Endothelial cell of umbilical vein (primary cell): Measurements from ENCODE around the gene PSAP. TPM values are rescaled to one million over a fixed set of nuclear protein-coding genes. Genes with fewer than 3 reads are reported as not detected.

Source experiments
- BruUV-seq: library from RNA; stranded (reverse); fragments of 400-500 nt; replicated peaks from 2 replicates; lab custom pipeline; 2021; lab: Mats Ljungman, UMichigan
- CTCF ChIA-PET: fragments of 300-600, 350-600 bp; sonication (Branson Sonifier 250); formaldehyde crosslinking; loops from one replicate; lab custom pipeline; 2021; ENCODE audit warnings: antibody characterized with exemption, inconsistent platforms; lab: Charles Lee
- POLR2A ChIA-PET: fragments of 300-600, 350-600 bp; sonication (Branson Sonifier 250); formaldehyde crosslinking; loops from one replicate; lab custom pipeline; 2021; ENCODE audit warnings: antibody characterized with exemption, inconsistent platforms; lab: Charles Lee
- DNase-seq: peaks from one replicate; pipeline ENCODE4 v3.0.0-alpha.2; 2011; ENCODE audit warnings: low read depth, low spot score
- FAIRE-seq: peaks from 2 replicates; lab custom pipeline; 2011; peaks lifted over from hg19 to GRCh38; lab: Jason Lieb, UNC
- H2AFZ ChIP-seq: 2 replicates; pipeline ENCODE4 v1.6.0; 2012; ENCODE audit warnings: low read depth, low read length, control low read depth, inconsistent platforms
- H3K27ac ChIP-seq: 2 replicates; pipeline ENCODE4 v1.5.1; 2011; ENCODE audit warnings: low read depth, mild to moderate bottlenecking, control low read depth, low read length, moderate library complexity; ENCODE audit not compliant: insufficient read depth
- H3K27me3 ChIP-seq, 2 experiments: 2 replicates each; pipeline versions ENCODE4 v1.6.0 to v1.6.1; 2011; ENCODE audit warnings: low read length in 2 of 2, mixed read lengths in 1 of 2; ENCODE audit not compliant: control insufficient read depth in 2 of 2, insufficient read depth in 2 of 2
- H3K36me3 ChIP-seq, 2 experiments: 2 replicates in 1 of 2; 3 replicates in 1 of 2; pipeline ENCODE4 v1.5.1; 2011; ENCODE audit warnings: low read length in 2 of 2, mild to moderate bottlenecking in 1 of 2, moderate library complexity in 1 of 2; ENCODE audit not compliant: control insufficient read depth in 2 of 2, insufficient read depth in 2 of 2; ENCODE audit errors: extremely low read depth in 1 of 2
- H3K4me1 ChIP-seq: 3 replicates; pipeline ENCODE4 v1.5.1; 2011; ENCODE audit warnings: mild to moderate bottlenecking, low read length; ENCODE audit not compliant: control insufficient read depth, insufficient read depth; ENCODE audit errors: extremely low read depth
- H3K4me2 ChIP-seq: 2 replicates; pipeline ENCODE4 v1.6.1; 2011; ENCODE audit warnings: low read length, control low read depth, mixed read lengths; ENCODE audit not compliant: insufficient read depth
- H3K4me3 ChIP-seq, 3 experiments: fragments of 200-600 bp in 1 of 3; sonication (generic), shearing (Covaris generic) in 1 of 3; replicated peaks in 1 of 3; 2 replicates each; pipeline ENCODE4 v1.5.1; 2011 to 2016; ENCODE audit warnings: control low read depth in 3 of 3, low read length in 3 of 3, mild to moderate bottlenecking in 2 of 3, inconsistent platforms in 1 of 3, low read depth in 1 of 3, moderate library complexity in 1 of 3; ENCODE audit not compliant: insufficient read depth in 1 of 3
- H3K79me2 ChIP-seq: 2 replicates; pipeline ENCODE4 v1.6.0; 2012; ENCODE audit warnings: low read length, inconsistent platforms; ENCODE audit not compliant: control insufficient read depth, insufficient read depth
- H3K9ac ChIP-seq: replicated peaks from 2 replicates; pipeline ENCODE3; 2011; ENCODE audit warnings: low read length, control low read depth; ENCODE audit not compliant: insufficient read depth; ENCODE audit errors: extremely low read depth
- H3K9me1 ChIP-seq: replicated peaks from 3 replicates; pipeline ENCODE4 v1.6.0; 2011; ENCODE audit warnings: mild to moderate bottlenecking, low read length; ENCODE audit not compliant: control insufficient read depth, insufficient read depth; ENCODE audit errors: extremely low read depth
- H3K9me3 ChIP-seq: replicated peaks from 2 replicates; pipeline ENCODE4 v1.5.1; 2012; ENCODE audit warnings: low read length, inconsistent platforms; ENCODE audit not compliant: control insufficient read depth, insufficient read depth
- H4K20me1 ChIP-seq: replicated peaks from 2 replicates; pipeline ENCODE3; 2011; ENCODE audit warnings: mild to moderate bottlenecking, low read length; ENCODE audit not compliant: control insufficient read depth, insufficient read depth; ENCODE audit errors: extremely low read depth
- EZH2 ChIP-seq: IDR thresholded peaks from 2 replicates; pipeline ENCODE4 v1.6.1; 2012; ENCODE audit warnings: borderline replicate concordance, low read depth, mild to moderate bottlenecking, moderate library complexity, low read length, inconsistent platforms; ENCODE audit not compliant: severe bottlenecking
- FOS ChIP-seq: IDR thresholded peaks from 2 replicates; pipeline ENCODE4 v1.6.1; 2011; ENCODE audit warnings: mild to moderate bottlenecking, low read length, moderate library complexity, borderline replicate concordance; ENCODE audit not compliant: insufficient read depth
- GATA2 ChIP-seq: IDR thresholded peaks from 2 replicates; pipeline ENCODE4 v1.7.0; 2011; ENCODE audit warnings: low read depth, mild to moderate bottlenecking, moderate library complexity, mixed read lengths, low read length; ENCODE audit not compliant: insufficient read length, insufficient read depth
- JUN ChIP-seq: IDR thresholded peaks from 2 replicates; pipeline ENCODE4 v1.6.1; 2011; ENCODE audit warnings: borderline replicate concordance, low read depth; ENCODE audit not compliant: insufficient read length, insufficient read depth
- MAX ChIP-seq: IDR thresholded peaks from 2 replicates; pipeline ENCODE4 v1.6.1; 2011; ENCODE audit not compliant: insufficient read depth, insufficient read length
- MYC ChIP-seq: IDR thresholded peaks from one replicate; pipeline ENCODE4 v1.6.1; 2011; ENCODE audit warnings: mild to moderate bottlenecking, low read depth, low read length
- POLR2A ChIP-seq: IDR thresholded peaks from 2 replicates; pipeline ENCODE4 v1.6.1; 2012; ENCODE audit warnings: low read depth, mild to moderate bottlenecking, control low read depth, low read length
- POLR2AphosphoS5 ChIP-seq: IDR thresholded peaks from 2 replicates; pipeline ENCODE4 v1.6.1; 2012; ENCODE audit warnings: low read depth, mild to moderate bottlenecking, control low read depth, low read length, moderate library complexity; ENCODE audit not compliant: insufficient read depth
- dilution Hi-C: fragments of 300-500 bp; cut with MboI; formaldehyde crosslinking; loops from one replicate; pipeline ENCODE4 v1.15.0; 2019; ENCODE audit warnings: low sequenced_read_pairs; ENCODE audit not compliant: extremely low pct_ligation_motif_present
- intact Hi-C: fragments of 100-400 bp; cut with micrococcal nuclease; formaldehyde crosslinking; loops from one replicate; pipeline ENCODE4 v1.10.0; 2022
- polyA plus RNA-seq, 4 experiments: library from polyadenylated mRNA; depleted of rRNA in 3 of 4; stranded (reverse) in 3 of 4; unstranded in 1 of 4; fragments of >200 nt; gene quantifications; 2 replicates each; pipeline versions ENCODE4 v1.2.1 to v1.2.3, GENCODE V29; 2011 to 2012; ENCODE audit warnings: missing spikeins in 1 of 4
- total RNA-seq: library from RNA; stranded (reverse); gene quantifications from 2 replicates; pipeline ENCODE4 v1.2.3, GENCODE V29; 2021
- TF ChIP-seq, protein P1 (sequence below), 2 donors: IDR thresholded peaks; 1 replicate in 1 of 2; 2 replicates in 1 of 2; pipeline ENCODE4 v1.5.1; 2011; ENCODE audit warnings: low read length in 2 of 2, mild to moderate bottlenecking in 2 of 2, moderate library complexity in 2 of 2, control low read depth in 1 of 2, inconsistent platforms in 1 of 2, low read depth in 1 of 2; ENCODE audit not compliant: insufficient read depth in 1 of 2; ENCODE audit errors: extremely low read depth in 1 of 2

Gene PSAP
- total and polyA plus RNA-seq, 2 donors (not counting 3 experiments of a cell fraction or from before 2014, with no cell fraction given): 644 to 1,476 TPM

- H3K27ac ChIP-seq: no peak overlapping the region
- intact Hi-C loops (no loop called here), dilution Hi-C loops (no loop called here)
- no peak for DNase-seq
- no peaks in the 10 kb centered on the region for H3K4me1 ChIP-seq
- TF ChIP-seq, protein P1, sequence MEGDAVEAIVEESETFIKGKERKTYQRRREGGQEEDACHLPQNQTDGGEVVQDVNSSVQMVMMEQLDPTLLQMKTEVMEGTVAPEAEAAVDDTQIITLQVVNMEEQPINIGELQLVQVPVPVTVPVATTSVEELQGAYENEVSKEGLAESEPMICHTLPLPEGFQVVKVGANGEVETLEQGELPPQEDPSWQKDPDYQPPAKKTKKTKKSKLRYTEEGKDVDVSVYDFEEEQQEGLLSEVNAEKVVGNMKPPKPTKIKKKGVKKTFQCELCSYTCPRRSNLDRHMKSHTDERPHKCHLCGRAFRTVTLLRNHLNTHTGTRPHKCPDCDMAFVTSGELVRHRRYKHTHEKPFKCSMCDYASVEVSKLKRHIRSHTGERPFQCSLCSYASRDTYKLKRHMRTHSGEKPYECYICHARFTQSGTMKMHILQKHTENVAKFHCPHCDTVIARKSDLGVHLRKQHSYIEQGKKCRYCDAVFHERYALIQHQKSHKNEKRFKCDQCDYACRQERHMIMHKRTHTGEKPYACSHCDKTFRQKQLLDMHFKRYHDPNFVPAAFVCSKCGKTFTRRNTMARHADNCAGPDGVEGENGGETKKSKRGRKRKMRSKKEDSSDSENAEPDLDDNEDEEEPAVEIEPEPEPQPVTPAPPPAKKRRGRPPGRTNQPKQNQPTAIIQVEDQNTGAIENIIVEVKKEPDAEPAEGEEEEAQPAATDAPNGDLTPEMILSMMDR (IDR thresholded peaks at IDR 0.05; ENCODE audit: extremely low read depth in 1 of 2, insufficient read depth in 1 of 2, low read depth in 1 of 2, low read length in 2 of 2): no peak
- TF ChIP-seq POLR2AphosphoS5 (no peak), JUN (no peak), FOS (no peak), EZH2 (no peak), POLR2A (no peak), MAX (no peak), MYC (no peak), GATA2 (no peak)
- no peak overlapping the region for H3K4me3 ChIP-seq
- no peak overlapping the region for H3K9ac ChIP-seq
- BruUV-seq: no TSS peak
- no peaks in the 10 kb centered on the region for H3K9me3 ChIP-seq
- H3K79me2 ChIP-seq: no peaks in the 10 kb centered on the region
- no peaks in the 10 kb centered on the region for H4K20me1 ChIP-seq
- peaks cover 39 to 64% of the 10 kb centered on the region in 2 experiments for H3K36me3 ChIP-seq
- FAIRE-seq: no peak
- ChIA-PET CTCF (interaction anchor here (2.0 kb wide), 1 partner anchor 73 kb away, joined by 16 read pairs; no protein-coding TSS in a partner anchor), POLR2A (no interaction called here)
- no peaks in the 10 kb centered on the region for H3K27me3 ChIP-seq
- no peaks in the 10 kb centered on the region for H3K9me1 ChIP-seq
- no peak overlapping the region for H2AFZ ChIP-seq
- H3K4me2 ChIP-seq: no peak overlapping the region
Observed at GRCh38 chr10:71823356-71823755, 27.7 kb downstream of the PSAP start.
